HepG2 (cell line): ENCODE data around the gene TMEM86B. TPM values are rescaled to one million over a fixed set of nuclear protein-coding genes. Genes with fewer than 3 reads are reported as not detected.

Experiments
- CAMTA2 ChIP-seq: sonication (generic); formaldehyde crosslinking; IDR thresholded peaks from 2 replicates; pipeline ENCODE4 v1.4.0; 2020; ENCODE audit warnings: mild to moderate bottlenecking, missing genetic modification reagents, borderline replicate concordance
- FOXK1 ChIP-seq: sonication (generic); formaldehyde crosslinking; IDR thresholded peaks from 2 replicates; pipeline ENCODE4 v1.4.0; 2020; ENCODE audit warnings: low read depth, missing genetic modification reagents, borderline replicate concordance
- GTF3A ChIP-seq: sonication (generic); formaldehyde crosslinking; conservative IDR thresholded peaks from 2 replicates; pipeline ENCODE4 v1.4.0; 2020; ENCODE audit warnings: mild to moderate bottlenecking, missing genetic modification reagents
- HDAC2 ChIP-seq: sonication (generic); formaldehyde crosslinking; IDR thresholded peaks from 2 replicates; pipeline ENCODE4 v1.4.0; 2020; ENCODE audit warnings: missing genetic modification reagents
- KIAA2018 ChIP-seq: sonication (generic); formaldehyde crosslinking; IDR thresholded peaks from 2 replicates; pipeline ENCODE4 v1.5.0; 2020; ENCODE audit warnings: mild to moderate bottlenecking, missing genetic modification reagents, borderline replicate concordance
- MEF2D ChIP-seq: sonication (generic); formaldehyde crosslinking; IDR thresholded peaks from 2 replicates; pipeline ENCODE4 v1.5.1; 2020; ENCODE audit warnings: mild to moderate bottlenecking, missing genetic modification reagents
- POLR2G ChIP-seq: fragments of 200-400 bp; formaldehyde crosslinking; IDR thresholded peaks from 2 replicates; pipeline ENCODE4 v1.6.1; 2018; ENCODE audit warnings: mild to moderate bottlenecking, low read depth, low read length, moderate library complexity
- SIN3A ChIP-seq: IDR thresholded peaks from 2 replicates; pipeline ENCODE4 v1.6.1; 2011; ENCODE audit warnings: low read depth, mild to moderate bottlenecking, control low read depth, low read length, borderline replicate concordance
- THYN1 ChIP-seq: sonication (generic); formaldehyde crosslinking; IDR thresholded peaks from 2 replicates; pipeline ENCODE4 v1.8.1; 2023; ENCODE audit warnings: low read depth, mild to moderate bottlenecking, moderate library complexity, missing genetic modification reagents, borderline replicate concordance
- YEATS2 ChIP-seq: sonication (generic); formaldehyde crosslinking; IDR thresholded peaks from 2 replicates; pipeline ENCODE4 v1.4.0; 2020; ENCODE audit warnings: missing genetic modification reagents, borderline replicate concordance
- YY1 ChIP-seq: IDR thresholded peaks from 2 replicates; pipeline ENCODE4 v1.6.1; 2011; ENCODE audit warnings: low read length, low read depth, moderate library complexity, mild to moderate bottlenecking; ENCODE audit not compliant: insufficient read depth, insufficient replicate concordance
- ZNF644 ChIP-seq: IDR thresholded peaks from 2 replicates; pipeline ENCODE4 v1.6.1; 2016; ENCODE audit warnings: low read depth
- ZNF674 ChIP-seq: sonication (generic); formaldehyde crosslinking; IDR thresholded peaks from 2 replicates; pipeline ENCODE4 v1.5.0; 2020; ENCODE audit warnings: low read depth, mild to moderate bottlenecking, missing genetic modification reagents
- polyA plus RNA-seq, 8 experiments: library from polyadenylated mRNA; depleted of rRNA in 3 of 8; stranded (reverse) in 7 of 8; unstranded in 1 of 8; fragments of >200 nt; fragmentation: Illumina TruSeq in 4 of 8; extraction: Trizol in 4 of 8; gene quantifications; 2 replicates each; pipeline versions ENCODE4 v1.2.1 to v1.2.3, GENCODE V29; 2011 to 2016; ENCODE audit warnings: low read depth in 4 of 8, missing spikeins in 1 of 8, mixed read lengths in 1 of 8; ENCODE audit not compliant: insufficient read depth in 1 of 8
- total RNA-seq, 5 experiments: library from RNA; depleted of rRNA; stranded (reverse); fragments of >200 nt; fragmentation: Illumina TruSeq; extraction: Trizol; gene quantifications; 2 replicates each; pipeline ENCODE4 v1.2.3, GENCODE V29; 2016; ENCODE audit warnings: low read depth in 1 of 5
- TF ChIP-seq, protein P1 (sequence below): sonication (generic); formaldehyde crosslinking; IDR thresholded peaks from 2 replicates; pipeline ENCODE4 v1.5.1; 2020; ENCODE audit warnings: missing genetic modification reagents, mild to moderate bottlenecking, borderline replicate concordance
- TF ChIP-seq, protein P2 (sequence below): IDR thresholded peaks from 2 replicates; pipeline ENCODE4 v1.6.1; 2016; ENCODE audit warnings: control low read depth
- TF ChIP-seq, protein P3 (sequence below): sonication (generic); formaldehyde crosslinking; IDR thresholded peaks from 2 replicates; pipeline ENCODE4 v1.8.1; 2023; ENCODE audit warnings: missing genetic modification reagents, inconsistent platforms, borderline replicate concordance
- TF ChIP-seq, protein P4 (sequence below): IDR thresholded peaks from 2 replicates; pipeline ENCODE4 v1.6.1; 2012; ENCODE audit warnings: inconsistent platforms

Gene TMEM86B
- total and polyA plus RNA-seq, 2 of the 13 experiments (the other 11 are each of a cell fraction or from before 2014, with no cell fraction given) = 7.7 to 9.6 TPM

DNA sequence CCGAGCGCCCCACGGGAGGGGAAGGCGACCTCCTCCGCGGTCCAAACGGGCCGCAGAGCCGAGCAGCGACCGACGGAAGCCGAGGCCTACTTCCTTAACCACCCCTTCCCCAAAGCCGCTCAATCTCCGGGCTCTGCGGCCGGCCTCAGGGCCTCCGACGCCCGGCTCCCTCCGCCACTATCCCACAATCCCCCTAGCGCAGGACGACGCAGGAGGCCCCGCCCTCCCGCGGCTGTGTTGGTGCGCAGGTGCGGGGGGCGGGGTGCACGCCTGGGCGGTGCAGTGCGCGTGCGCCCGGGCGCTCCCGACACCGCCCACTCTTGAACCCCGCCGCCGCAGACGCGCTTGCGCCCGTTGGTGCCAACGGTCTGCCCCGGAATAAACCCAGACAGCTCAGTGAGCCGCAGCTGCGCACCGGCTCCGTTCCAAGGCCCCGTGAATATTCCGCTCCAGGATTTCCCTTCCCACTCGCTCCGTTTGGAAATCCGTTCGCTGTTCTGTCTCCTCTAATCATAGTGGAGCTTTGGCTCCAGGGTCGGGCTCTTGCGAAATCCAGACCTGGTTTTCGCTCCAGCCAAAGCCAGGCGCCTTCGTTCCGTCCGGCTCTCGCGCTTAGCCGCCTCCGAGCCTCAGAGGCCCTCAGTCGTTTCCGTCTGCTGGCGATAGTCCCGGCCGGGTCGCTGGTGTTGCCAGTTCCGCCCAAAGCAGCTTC, 30.4 kb upstream of the TMEM86B start, which contains the start of gene PPP6R1 (continued):
- TF ChIP-seq SIN3A (peak; percentile 93; the same call in 1 of the 2 replicates), POLR2G (peak; percentile 93), FOXK1 (peak; percentile 67), THYN1 (no peak), ZNF644 (CRISPR knock-in tag) (no peak), KIAA2018 (CRISPR knock-in tag) (no peak), GTF3A (CRISPR knock-in tag) (no peak), ZNF674 (CRISPR knock-in tag) (no peak), CAMTA2 (0 out of 2 replicates have a peak, but pooled peaks have one; percentile 51), YY1 (peak; percentile 80), MEF2D (peak; percentile 77; the same call in 1 of the 2 replicates), HDAC2 (CRISPR knock-in tag) (peak; percentile 90), YEATS2 (CRISPR knock-in tag) (peak; percentile 86)
- TF ChIP-seq, protein P1, sequence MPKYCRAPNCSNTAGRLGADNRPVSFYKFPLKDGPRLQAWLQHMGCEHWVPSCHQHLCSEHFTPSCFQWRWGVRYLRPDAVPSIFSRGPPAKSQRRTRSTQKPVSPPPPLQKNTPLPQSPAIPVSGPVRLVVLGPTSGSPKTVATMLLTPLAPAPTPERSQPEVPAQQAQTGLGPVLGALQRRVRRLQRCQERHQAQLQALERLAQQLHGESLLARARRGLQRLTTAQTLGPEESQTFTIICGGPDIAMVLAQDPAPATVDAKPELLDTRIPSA (CRISPR knock-in tag) = no peak
- TF ChIP-seq, protein P2, sequence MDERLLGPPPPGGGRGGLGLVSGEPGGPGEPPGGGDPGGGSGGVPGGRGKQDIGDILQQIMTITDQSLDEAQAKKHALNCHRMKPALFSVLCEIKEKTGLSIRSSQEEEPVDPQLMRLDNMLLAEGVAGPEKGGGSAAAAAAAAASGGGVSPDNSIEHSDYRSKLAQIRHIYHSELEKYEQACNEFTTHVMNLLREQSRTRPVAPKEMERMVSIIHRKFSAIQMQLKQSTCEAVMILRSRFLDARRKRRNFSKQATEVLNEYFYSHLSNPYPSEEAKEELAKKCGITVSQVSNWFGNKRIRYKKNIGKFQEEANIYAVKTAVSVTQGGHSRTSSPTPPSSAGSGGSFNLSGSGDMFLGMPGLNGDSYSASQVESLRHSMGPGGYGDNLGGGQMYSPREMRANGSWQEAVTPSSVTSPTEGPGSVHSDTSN (CRISPR knock-in tag) = no peak
- TF ChIP-seq, protein P3, sequence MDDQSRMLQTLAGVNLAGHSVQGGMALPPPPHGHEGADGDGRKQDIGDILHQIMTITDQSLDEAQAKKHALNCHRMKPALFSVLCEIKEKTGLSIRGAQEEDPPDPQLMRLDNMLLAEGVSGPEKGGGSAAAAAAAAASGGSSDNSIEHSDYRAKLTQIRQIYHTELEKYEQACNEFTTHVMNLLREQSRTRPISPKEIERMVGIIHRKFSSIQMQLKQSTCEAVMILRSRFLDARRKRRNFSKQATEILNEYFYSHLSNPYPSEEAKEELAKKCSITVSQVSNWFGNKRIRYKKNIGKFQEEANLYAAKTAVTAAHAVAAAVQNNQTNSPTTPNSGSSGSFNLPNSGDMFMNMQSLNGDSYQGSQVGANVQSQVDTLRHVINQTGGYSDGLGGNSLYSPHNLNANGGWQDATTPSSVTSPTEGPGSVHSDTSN (CRISPR knock-in tag) = 0 out of 2 replicates have a peak, but pooled peaks have one; percentile 16
- TF ChIP-seq, protein P4, sequence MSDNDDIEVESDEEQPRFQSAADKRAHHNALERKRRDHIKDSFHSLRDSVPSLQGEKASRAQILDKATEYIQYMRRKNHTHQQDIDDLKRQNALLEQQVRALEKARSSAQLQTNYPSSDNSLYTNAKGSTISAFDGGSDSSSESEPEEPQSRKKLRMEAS = peak; percentile 65
